Measurements from ENCODE around the gene PUSL1. TPM values are rescaled to one million over a fixed set of nuclear protein-coding genes. Genes with fewer than 3 reads are reported as not detected.

The PUSL1 gene
- total RNA-seq, 1 donor from 2014 or later, result 4.7 TPM

DNA sequence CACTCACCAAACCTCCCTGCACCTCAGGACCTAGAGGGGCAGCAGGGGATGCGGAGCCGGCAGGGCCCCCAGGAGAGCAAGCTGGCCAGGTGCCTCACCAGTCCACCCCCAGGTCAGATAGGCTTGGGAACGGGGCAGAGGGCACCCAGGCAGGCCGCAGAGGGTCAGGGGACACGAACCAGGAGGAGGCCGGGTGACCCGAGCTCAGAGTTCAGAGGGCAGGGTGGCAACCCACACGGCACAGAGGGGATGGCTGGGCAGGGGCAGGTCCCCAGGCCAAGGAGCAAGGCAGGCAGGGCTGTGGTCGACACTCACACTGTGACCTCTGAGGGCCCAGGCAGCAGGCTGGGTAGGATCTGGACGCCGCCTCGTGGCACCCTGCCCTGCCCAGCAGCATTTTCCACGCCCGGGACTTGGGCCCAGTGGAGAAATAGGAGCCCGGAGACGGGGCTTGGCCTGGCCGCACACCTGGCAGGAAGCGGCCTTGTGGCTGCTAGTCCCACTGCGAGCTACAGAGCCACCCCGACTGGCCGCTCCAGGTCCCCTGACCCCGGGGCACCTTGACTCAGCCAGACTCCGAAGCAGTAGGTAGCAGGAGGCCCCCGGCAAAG lies 35.5 kb downstream of the PUSL1 start:
- peak overlapping the region; percentile 48 to 72 (median 60) for H3K4me3 ChIP-seq (ENCODE audit: low read length in 3 of 3)
- H3K4me1 ChIP-seq (ENCODE audit: control insufficient read depth in 3 of 3, insufficient read depth in 3 of 3, low read length in 3 of 3), result peaks cover 55 to 77% (median 57%) of the 10 kb centered on the region in 3 donors
- no peaks in the 10 kb centered on the region for H3K9me3 ChIP-seq (ENCODE audit: control insufficient read depth in 3 of 3, low read length in 3 of 3)
- H3K27me3 ChIP-seq (ENCODE audit: control insufficient read depth in 3 of 3, insufficient read depth in 3 of 3, low read length in 3 of 3), result no peaks in the 10 kb centered on the region
- peak overlapping the region; percentile 94 for H3K27ac ChIP-seq (ENCODE audit: low read depth, low read length)
- peaks cover 23 to 28% (median 27%) of the 10 kb centered on the region in 3 donors for H3K36me3 ChIP-seq (ENCODE audit: control insufficient read depth in 3 of 3, insufficient read depth in 3 of 3, low read length in 3 of 3)
- H3K9ac ChIP-seq (ENCODE audit: low read depth in 1 of 3, low read length in 3 of 3), result peak overlapping the region; percentile 77 to 96 (median 86)

DNA sequence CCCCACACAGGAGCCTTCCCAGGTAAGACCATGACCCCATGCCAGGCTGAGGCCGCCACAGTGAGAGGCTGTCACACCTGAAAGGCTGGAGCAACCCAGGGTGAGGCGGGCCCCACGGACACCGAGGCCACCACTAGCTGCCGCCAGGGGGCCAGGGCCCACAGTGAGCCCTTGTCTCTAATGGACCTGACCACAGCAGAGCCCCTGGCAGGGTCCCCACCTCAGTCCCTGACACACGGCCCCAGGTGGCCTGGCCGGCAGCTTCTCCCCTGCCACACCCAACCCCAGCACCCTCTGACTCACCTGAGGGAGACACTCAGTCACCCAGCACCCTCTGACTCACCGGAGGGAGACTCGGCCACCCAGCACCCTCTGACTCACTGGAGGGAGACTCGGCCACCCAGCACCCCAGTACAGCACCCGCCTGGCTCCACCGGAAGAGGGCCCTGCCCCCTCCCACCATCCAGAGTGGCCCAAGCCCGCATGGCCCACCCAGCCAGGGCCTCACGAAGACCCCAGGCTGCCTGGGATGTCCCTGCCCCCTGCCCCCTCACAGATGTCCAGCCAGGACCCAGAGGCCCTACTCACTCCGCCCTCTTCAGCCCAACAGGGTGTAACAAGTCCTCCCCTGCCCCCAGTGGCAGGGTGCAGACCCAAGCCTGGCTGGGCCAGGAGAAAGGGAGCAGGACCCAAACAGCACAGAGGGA lies 36.4 kb downstream of the PUSL1 start:
- H3K4me1 ChIP-seq (ENCODE audit: control insufficient read depth in 3 of 3, insufficient read depth in 3 of 3, low read length in 3 of 3), result peaks cover 55 to 77% (median 57%) of the 10 kb centered on the region in 3 donors
- H3K36me3 ChIP-seq (ENCODE audit: control insufficient read depth in 3 of 3, insufficient read depth in 3 of 3, low read length in 3 of 3), result peaks cover 18 to 23% (median 20%) of the 10 kb centered on the region in 3 donors
- peak overlapping the region; percentile 77 to 96 (median 86) for H3K9ac ChIP-seq (ENCODE audit: low read depth in 1 of 3, low read length in 3 of 3)
- H3K9me3 ChIP-seq (ENCODE audit: control insufficient read depth in 3 of 3, low read length in 3 of 3), result no peaks in the 10 kb centered on the region
- H3K27me3 ChIP-seq (ENCODE audit: control insufficient read depth in 3 of 3, insufficient read depth in 3 of 3, low read length in 3 of 3), result no peaks in the 10 kb centered on the region
- H3K4me3 ChIP-seq (ENCODE audit: low read length in 3 of 3), result peak overlapping the region; percentile 48 to 72 (median 58)
- H3K27ac ChIP-seq (ENCODE audit: low read depth, low read length), result peak overlapping the region; percentile 94

DNA sequence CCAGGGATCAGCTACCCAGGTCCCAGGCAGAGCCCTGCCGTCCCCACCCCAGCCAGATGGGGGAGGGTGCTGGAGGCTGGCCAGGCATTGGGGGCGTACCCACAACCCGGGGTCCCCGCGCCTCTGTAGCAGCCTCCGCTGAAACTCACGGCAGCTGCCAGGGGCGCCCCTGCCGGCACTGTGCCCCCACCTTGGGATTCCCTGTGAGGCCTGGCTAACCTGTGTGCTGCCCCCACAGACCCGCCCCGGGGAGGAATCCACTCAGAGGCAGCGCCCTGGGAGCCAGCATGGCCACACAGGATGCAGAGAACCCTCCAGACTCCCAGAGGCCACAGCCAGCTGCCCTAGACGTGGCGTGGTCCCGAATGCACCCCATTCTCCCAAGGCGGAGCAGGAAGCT lies 37.0 kb downstream of the PUSL1 start:
- Histone ChIP-seq H3K4me1 (ENCODE audit: control insufficient read depth in 3 of 3, insufficient read depth in 3 of 3, low read length in 3 of 3) (peaks cover 55 to 77% (median 57%) of the 10 kb centered on the region in 3 donors), H3K36me3 (ENCODE audit: control insufficient read depth in 3 of 3, insufficient read depth in 3 of 3, low read length in 3 of 3) (peaks cover 15 to 17% (median 16%) of the 10 kb centered on the region in 3 donors), H3K27ac (ENCODE audit: low read depth, low read length) (peak overlapping the region; percentile 94), H3K9me3 (ENCODE audit: control insufficient read depth in 3 of 3, low read length in 3 of 3) (no peaks in the 10 kb centered on the region), H3K9ac (ENCODE audit: low read depth in 1 of 3, low read length in 3 of 3) (peak overlapping the region; percentile 65 to 96 (median 86)), H3K4me3 (ENCODE audit: low read length in 3 of 3) (peak overlapping the region; percentile 48 to 89 (median 83)), H3K27me3 (ENCODE audit: control insufficient read depth in 3 of 3, insufficient read depth in 3 of 3, low read length in 3 of 3) (no peaks in the 10 kb centered on the region)

DNA sequence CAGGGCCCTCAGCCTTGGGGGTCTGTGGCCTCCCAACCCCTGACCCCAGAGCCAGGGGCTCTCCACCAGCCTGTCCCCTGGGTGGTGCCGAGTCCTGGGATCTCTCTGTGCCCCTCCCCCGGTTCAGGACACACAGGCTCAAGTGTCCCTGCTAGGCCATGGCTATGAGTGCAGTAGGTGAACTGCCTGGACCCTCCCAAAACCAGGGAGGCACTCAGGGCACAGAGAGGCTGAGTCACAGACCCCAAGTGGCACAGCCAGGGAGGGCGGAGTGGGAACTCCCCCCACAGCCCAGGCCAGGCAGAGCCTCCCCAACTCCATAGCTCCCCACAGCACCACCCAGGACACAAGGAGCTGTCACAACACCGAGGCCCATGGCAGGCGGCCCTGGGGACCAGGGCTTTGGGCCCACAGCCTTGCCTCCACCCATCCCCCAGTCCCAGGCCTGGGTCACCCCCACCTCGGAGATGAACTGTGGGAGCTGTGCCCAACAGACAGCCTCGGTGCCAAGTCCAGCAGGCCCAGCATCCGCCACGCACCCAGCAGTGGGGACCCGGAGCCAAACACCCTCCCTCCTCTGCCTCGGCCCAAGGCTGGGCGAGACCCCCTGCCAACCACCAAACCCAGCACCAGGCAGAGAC lies 37.6 kb downstream of the PUSL1 start:
- peak overlapping the region; percentile 48 to 89 (median 83) for H3K4me3 ChIP-seq (ENCODE audit: low read length in 3 of 3)
- no peaks in the 10 kb centered on the region for H3K27me3 ChIP-seq (ENCODE audit: control insufficient read depth in 3 of 3, insufficient read depth in 3 of 3, low read length in 3 of 3)
- peaks cover 9 to 12% (median 11%) of the 10 kb centered on the region in 3 donors for H3K36me3 ChIP-seq (ENCODE audit: control insufficient read depth in 3 of 3, insufficient read depth in 3 of 3, low read length in 3 of 3)
- H3K4me1 ChIP-seq (ENCODE audit: control insufficient read depth in 3 of 3, insufficient read depth in 3 of 3, low read length in 3 of 3), result peaks cover 55 to 75% (median 57%) of the 10 kb centered on the region in 3 donors
- H3K9ac ChIP-seq (ENCODE audit: low read depth in 1 of 3, low read length in 3 of 3), result peak overlapping the region; percentile 86 to 96 (median 92)
- no peaks in the 10 kb centered on the region for H3K9me3 ChIP-seq (ENCODE audit: control insufficient read depth in 3 of 3, low read length in 3 of 3)
- H3K27ac ChIP-seq (ENCODE audit: low read depth, low read length), result peak overlapping the region; percentile 94

- H3K27me3 ChIP-seq (ENCODE audit: control insufficient read depth in 3 of 3, insufficient read depth in 3 of 3, low read length in 3 of 3), result no peaks in the 10 kb centered on the region
- H3K27ac ChIP-seq (ENCODE audit: low read depth, low read length), result peak overlapping the region; percentile 94
- peaks cover 4 to 6% (median 5%) of the 10 kb centered on the region in 3 donors for H3K36me3 ChIP-seq (ENCODE audit: control insufficient read depth in 3 of 3, insufficient read depth in 3 of 3, low read length in 3 of 3)
- H3K9ac ChIP-seq (ENCODE audit: low read depth in 1 of 3, low read length in 3 of 3), result peak overlapping the region; percentile 86 to 96 (median 92)
- H3K4me3 ChIP-seq (ENCODE audit: low read length in 3 of 3), result peak overlapping the region; percentile 48 to 89 (median 83)
- no peaks in the 10 kb centered on the region for H3K9me3 ChIP-seq (ENCODE audit: control insufficient read depth in 3 of 3, low read length in 3 of 3)
- peaks cover 55 to 72% (median 59%) of the 10 kb centered on the region in 3 donors for H3K4me1 ChIP-seq (ENCODE audit: control insufficient read depth in 3 of 3, insufficient read depth in 3 of 3, low read length in 3 of 3)
Measured at GRCh38 chr1:1346501-1346890, 38.1 kb downstream of the PUSL1 start.

DNA sequence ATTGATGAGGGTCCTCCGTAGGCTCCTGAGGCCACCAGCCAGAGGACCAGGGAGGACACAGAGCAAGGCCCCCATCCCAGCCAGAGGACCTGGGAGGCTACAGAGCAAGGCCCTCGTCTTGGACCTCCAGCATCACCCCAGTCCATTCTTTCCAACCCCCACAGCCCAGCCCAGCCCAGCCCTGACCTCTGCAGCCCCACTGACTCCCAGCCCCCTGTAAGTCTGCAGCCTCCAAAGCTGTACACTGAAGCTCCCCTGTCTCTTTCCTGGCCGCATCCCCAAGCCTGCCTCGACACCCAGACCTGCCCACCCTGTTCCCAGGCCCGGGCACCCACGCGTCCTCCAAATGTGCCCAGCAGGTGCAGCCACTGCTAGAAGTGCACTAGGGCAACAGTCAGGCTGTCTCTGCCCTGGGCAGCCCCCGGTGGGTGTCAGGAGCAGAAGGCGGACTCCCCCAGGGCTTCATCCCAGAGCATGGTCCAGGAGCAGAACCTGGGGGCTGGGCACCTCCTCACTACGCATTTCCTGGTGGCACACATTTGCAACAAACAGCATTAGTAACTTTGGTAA lies 38.7 kb downstream of the PUSL1 start:
- peaks cover 61 to 72% (median 64%) of the 10 kb centered on the region in 3 donors for H3K4me1 ChIP-seq (ENCODE audit: control insufficient read depth in 3 of 3, insufficient read depth in 3 of 3, low read length in 3 of 3)
- H3K27ac ChIP-seq (ENCODE audit: low read depth, low read length), result peak overlapping the region; percentile 94

DNA sequence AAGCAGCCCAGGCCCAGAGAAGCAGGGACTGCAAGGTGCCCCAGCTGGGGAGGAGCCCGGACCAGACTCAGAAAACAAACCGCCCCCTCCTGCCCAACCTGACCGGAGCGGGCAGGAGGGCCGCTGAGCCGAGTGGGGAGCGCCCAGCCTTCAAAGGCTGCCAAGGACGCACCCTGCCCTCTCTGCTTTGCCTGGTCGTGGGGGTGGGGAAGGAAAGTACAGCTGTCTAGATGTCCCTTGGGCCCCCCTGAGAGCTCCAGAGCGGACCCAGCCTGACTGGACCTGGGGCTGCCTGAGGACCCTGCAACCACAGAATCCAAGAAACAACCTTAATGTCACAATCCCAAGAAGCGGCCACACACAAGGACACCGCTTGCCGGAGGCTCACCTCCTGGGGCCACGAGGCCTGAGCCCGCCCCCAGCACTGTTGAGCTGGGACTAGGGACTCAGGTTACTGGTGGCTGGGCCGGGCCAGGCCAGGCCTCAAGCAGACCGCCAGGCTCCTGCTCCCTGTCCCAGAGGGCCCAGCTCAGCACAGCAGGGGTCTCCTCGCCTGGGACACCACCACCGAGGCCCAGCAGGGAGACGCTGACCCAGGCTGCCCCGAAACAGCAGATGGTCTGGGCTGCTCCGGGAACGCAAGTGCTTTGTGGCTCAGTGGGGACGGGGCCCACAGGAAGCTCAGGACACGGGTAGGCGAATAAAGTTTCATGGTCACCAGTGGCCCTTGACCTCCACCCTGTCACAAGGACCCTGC lies 39.4 kb downstream of the PUSL1 start:
- peak overlapping the region; percentile 94 for H3K27ac ChIP-seq (ENCODE audit: low read depth, low read length)
- peaks cover 65 to 72% (median 67%) of the 10 kb centered on the region in 3 donors for H3K4me1 ChIP-seq (ENCODE audit: control insufficient read depth in 3 of 3, insufficient read depth in 3 of 3, low read length in 3 of 3)
- peak overlapping the region; percentile 86 to 96 (median 92) for H3K9ac ChIP-seq (ENCODE audit: low read depth in 1 of 3, low read length in 3 of 3)

More for the DNA sequence above, 38.7 kb downstream of the PUSL1 start:
- H3K4me3 ChIP-seq (ENCODE audit: low read length in 3 of 3), result peak overlapping the region; percentile 83 to 89 (median 85)
- H3K9ac ChIP-seq (ENCODE audit: low read depth in 1 of 3, low read length in 3 of 3), result peak overlapping the region; percentile 86 to 96 (median 92)
- peaks cover 0 to 2% (median 0%) of the 10 kb centered on the region in 3 donors for H3K36me3 ChIP-seq (ENCODE audit: control insufficient read depth in 3 of 3, insufficient read depth in 3 of 3, low read length in 3 of 3)
- H3K27me3 ChIP-seq (ENCODE audit: control insufficient read depth in 3 of 3, insufficient read depth in 3 of 3, low read length in 3 of 3), result no peaks in the 10 kb centered on the region
- H3K9me3 ChIP-seq (ENCODE audit: control insufficient read depth in 3 of 3, low read length in 3 of 3), result no peaks in the 10 kb centered on the region

DNA sequence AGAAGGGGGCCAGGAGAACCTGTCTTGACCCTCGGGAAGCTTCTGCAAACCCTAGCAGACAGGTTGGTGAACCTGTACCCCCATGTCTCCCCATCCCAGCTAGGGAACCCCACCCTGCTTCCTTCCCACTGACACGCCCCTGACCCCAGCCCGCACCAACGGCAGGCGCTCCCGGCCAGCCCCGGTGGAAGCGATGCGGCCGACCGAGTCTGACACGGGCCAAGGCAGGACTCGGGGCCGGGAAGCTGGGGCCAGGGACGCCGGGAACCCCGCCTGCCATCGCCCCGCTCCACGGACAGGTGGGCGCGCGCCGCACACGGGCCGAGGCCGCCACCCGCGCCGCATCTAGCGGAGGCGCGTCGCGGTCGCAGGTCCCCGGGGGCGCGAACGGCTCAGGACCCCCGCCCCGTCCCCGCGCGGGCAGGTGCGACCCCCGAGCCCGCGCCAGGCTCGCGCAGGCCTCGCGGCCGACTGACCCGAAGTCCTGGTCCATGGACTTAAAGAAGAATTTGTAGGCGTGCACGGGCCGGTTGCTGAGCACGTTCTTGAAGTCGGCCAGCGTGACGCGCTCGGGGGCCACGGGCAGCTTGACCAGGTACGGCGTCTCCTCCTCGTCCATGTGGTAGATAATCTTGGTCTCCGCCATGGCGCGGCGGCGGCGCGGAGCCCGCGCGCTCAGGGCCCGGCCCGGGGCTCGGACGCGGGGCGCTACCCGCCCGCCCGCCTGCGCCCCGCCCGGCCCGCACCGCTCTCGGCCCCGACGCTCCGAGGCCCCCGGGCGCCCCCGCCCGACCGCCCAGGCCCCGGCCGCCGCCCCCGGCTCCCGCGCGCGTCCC lies 40.2 kb downstream of the PUSL1 start:
- peak overlapping the region; percentile 86 to 96 (median 92) for H3K9ac ChIP-seq (ENCODE audit: low read depth in 1 of 3, low read length in 3 of 3)
- H3K27me3 ChIP-seq (ENCODE audit: control insufficient read depth in 3 of 3, insufficient read depth in 3 of 3, low read length in 3 of 3), result peaks cover 0 to 10% (median 7%) of the 10 kb centered on the region in 3 donors
- peak overlapping the region; percentile 83 to 89 (median 85) for H3K4me3 ChIP-seq (ENCODE audit: low read length in 3 of 3)
- H3K36me3 ChIP-seq (ENCODE audit: control insufficient read depth in 3 of 3, insufficient read depth in 3 of 3, low read length in 3 of 3), result no peaks in the 10 kb centered on the region
- peaks cover 64 to 69% (median 66%) of the 10 kb centered on the region in 3 donors for H3K4me1 ChIP-seq (ENCODE audit: control insufficient read depth in 3 of 3, insufficient read depth in 3 of 3, low read length in 3 of 3)
- H3K27ac ChIP-seq (ENCODE audit: low read depth, low read length), result peak overlapping the region; percentile 94
- no peaks in the 10 kb centered on the region for H3K9me3 ChIP-seq (ENCODE audit: control insufficient read depth in 3 of 3, low read length in 3 of 3)

More for the DNA sequence above, 39.4 kb downstream of the PUSL1 start:
- peaks cover 0 to 1% (median 0%) of the 10 kb centered on the region in 3 donors for H3K36me3 ChIP-seq (ENCODE audit: control insufficient read depth in 3 of 3, insufficient read depth in 3 of 3, low read length in 3 of 3)
- no peaks in the 10 kb centered on the region for H3K9me3 ChIP-seq (ENCODE audit: control insufficient read depth in 3 of 3, low read length in 3 of 3)
- peak overlapping the region; percentile 83 to 89 (median 85) for H3K4me3 ChIP-seq (ENCODE audit: low read length in 3 of 3)
- H3K27me3 ChIP-seq (ENCODE audit: control insufficient read depth in 3 of 3, insufficient read depth in 3 of 3, low read length in 3 of 3), result peaks cover 0 to 4% (median 0%) of the 10 kb centered on the region in 3 donors
